BE2C (cell line): ENCODE measurements around the gene BCL2L15.

Source experiments
- DNase-seq: peaks from one replicate; pipeline ENCODE4 v3.0.0-alpha.2; 2020
- H3K27me3 ChIP-seq: fragments of 250-450 bp; sonication (Bioruptor Pico); 2 replicates; pipeline ENCODE4 v1.5.1; 2020; ENCODE audit warnings: mild to moderate bottlenecking
- H3K36me3 ChIP-seq: fragments of 250-450 bp; sonication (Bioruptor Pico); 2 replicates; pipeline ENCODE4 v1.5.1; 2020; ENCODE audit warnings: mild to moderate bottlenecking
- H3K4me1 ChIP-seq: fragments of 250-450 bp; sonication (Bioruptor Pico); 2 replicates; pipeline ENCODE4 v1.5.1; 2020
- H3K4me3 ChIP-seq: 2 replicates; pipeline ENCODE4 v1.5.1; 2011; ENCODE audit warnings: low read depth, low read length
- H3K9me3 ChIP-seq: fragments of 250-450 bp; sonication (Bioruptor Pico); 2 replicates; pipeline ENCODE4 v1.5.1; 2020
- CTCF ChIP-seq: IDR thresholded peaks from 2 replicates; pipeline ENCODE4 v1.5.1; 2012; ENCODE audit warnings: mild to moderate bottlenecking, low read depth, low read length

Gene BCL2L15

GRCh38 chr1:113924473-113924872 lies 37.1 kb upstream of the BCL2L15 start:
- Histone ChIP-seq H3K4me1 (no peaks in the 10 kb centered on the region), H3K27me3 (peaks cover 7% of the 10 kb centered on the region; the same call in 1 of the 2 replicates), H3K36me3 (no peaks in the 10 kb centered on the region), H3K9me3 (no peaks in the 10 kb centered on the region), H3K4me3 (no peak overlapping the region)
- TF ChIP-seq CTCF: no peak
- DNase-seq: no peak

DNA sequence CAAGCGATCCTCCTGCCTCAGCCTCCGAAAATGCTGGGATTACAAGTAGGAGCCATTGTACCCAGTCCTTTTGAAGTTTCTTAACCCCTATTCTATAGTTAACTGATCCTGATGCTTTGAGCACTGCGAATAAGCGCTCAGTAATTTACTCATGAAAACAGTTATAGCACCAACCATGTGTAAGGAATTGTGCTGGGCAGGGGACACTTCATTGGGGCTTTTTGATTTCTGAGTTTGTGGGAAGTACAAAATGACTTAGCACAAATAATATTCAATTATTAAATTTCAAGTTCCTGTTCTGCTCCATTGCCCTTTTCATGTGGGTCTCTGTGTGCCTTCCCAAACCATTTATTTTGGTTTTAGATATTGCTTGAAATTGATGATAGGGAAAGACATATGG lies 35.6 kb upstream of the BCL2L15 start:
- no peak for DNase-seq
- H3K4me3 ChIP-seq: no peak overlapping the region
- no peaks in the 10 kb centered on the region for H3K36me3 ChIP-seq
- TF ChIP-seq CTCF: no peak
- H3K27me3 ChIP-seq: peaks cover 7% of the 10 kb centered on the region; the same call in 1 of the 2 replicates
- H3K4me1 ChIP-seq: no peaks in the 10 kb centered on the region
- H3K9me3 ChIP-seq: no peaks in the 10 kb centered on the region

- no peaks in the 10 kb centered on the region for H3K9me3 ChIP-seq
- no peaks in the 10 kb centered on the region for H3K4me1 ChIP-seq
- no peak for TF ChIP-seq CTCF
- H3K36me3 ChIP-seq: no peaks in the 10 kb centered on the region
- H3K27me3 ChIP-seq: peaks cover 5% of the 10 kb centered on the region; the same call in 1 of the 2 replicates
- DNase-seq: no peak
- H3K4me3 ChIP-seq: no peak overlapping the region
These were observed 30.9 kb upstream of the BCL2L15 start for GRCh38 chr1:113918243-113918642.

GRCh38 chr1:113917400-113918082 lies 30.2 kb upstream of the BCL2L15 start:
- Histone ChIP-seq H3K4me3 (no peak overlapping the region), H3K4me1 (no peaks in the 10 kb centered on the region), H3K36me3 (no peaks in the 10 kb centered on the region), H3K9me3 (no peaks in the 10 kb centered on the region), H3K27me3 (no peaks in the 10 kb centered on the region; the same call in 1 of the 2 replicates)
- TF ChIP-seq CTCF: no peak
- no peak for DNase-seq

- H3K9me3 ChIP-seq: no peaks in the 10 kb centered on the region
- H3K4me3 ChIP-seq: no peak overlapping the region
- peaks cover 2% of the 10 kb centered on the region for H3K36me3 ChIP-seq
- TF ChIP-seq CTCF: no peak
- H3K27me3 ChIP-seq: no peaks in the 10 kb centered on the region; the same call in 1 of the 2 replicates
- H3K4me1 ChIP-seq: no peaks in the 10 kb centered on the region
- DNase-seq: no peak
These were observed 29.6 kb upstream of the BCL2L15 start for GRCh38 chr1:113916974-113917373.

- no peaks in the 10 kb centered on the region for H3K4me1 ChIP-seq
These were observed 26.7 kb upstream of the BCL2L15 start for GRCh38 chr1:113913887-113914664.

More at GRCh38 chr1:113913887-113914664, 26.7 kb upstream of the BCL2L15 start:
- H3K27me3 ChIP-seq: no peaks in the 10 kb centered on the region; the same call in 1 of the 2 replicates
- H3K4me3 ChIP-seq: no peak overlapping the region
- peaks cover 24% of the 10 kb centered on the region for H3K36me3 ChIP-seq
- TF ChIP-seq CTCF: no peak
- H3K9me3 ChIP-seq: no peaks in the 10 kb centered on the region
- DNase-seq: no peak
